Erythroblast (primary cell): ENCODE measurements around the gene CD1B.

ENCODE experiments used
- GATA1 ChIP-seq: IDR thresholded peaks from 2 replicates; pipeline ENCODE4 v1.6.1; 2011; ENCODE audit warnings: low read depth, mild to moderate bottlenecking, control low read depth, low read length, moderate library complexity
- POLR2A ChIP-seq: IDR thresholded peaks from 2 replicates; pipeline ENCODE4 v1.6.1; 2011; ENCODE audit warnings: mild to moderate bottlenecking, low read length

DNA sequence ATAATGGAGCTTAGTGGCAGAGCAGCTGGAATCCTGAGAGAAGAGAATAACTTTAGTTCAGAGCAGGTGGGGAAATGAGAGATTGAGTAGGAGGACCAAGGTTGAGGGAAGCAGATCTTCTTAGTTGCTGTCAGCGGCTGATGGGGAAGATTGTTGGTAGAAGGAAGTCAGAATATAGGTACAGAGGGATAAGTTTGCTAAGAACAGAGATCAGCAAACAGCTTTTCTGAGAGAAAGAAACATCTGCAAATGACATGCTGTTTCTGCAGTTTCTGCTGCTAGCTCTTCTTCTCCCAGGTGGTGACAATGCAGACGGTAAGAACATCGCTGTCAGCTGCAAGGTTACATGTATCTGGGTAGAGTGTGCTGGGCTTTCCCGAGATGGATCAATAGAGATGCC is 41.5 kb downstream of the CD1B start, which contains the start of gene CD1C:
- no peak for TF ChIP-seq POLR2A
- TF ChIP-seq GATA1 = no peak
